CD4-positive, alpha-beta T cell treated with Interleukin-10 for 1 hour (primary cell): ENCODE results near the gene EMP3.
"Not testable (repeated sequence)": the region's sequence is repeated elsewhere in the genome, so short reads cannot be mapped to it uniquely, and the experiment has no call there.

Experiments
- DNase-seq: peaks from one replicate; pipeline ENCODE4 v3.0.0-alpha.2; 2020

Gene EMP3

GRCh38 chr19:48325265-48325910 is at the start of gene EMP3:
TSS of gene EMP3 (plus strand) at chr19:48325552. CDS start at chr19:48326845, 1,293 bp downstream.
- DNase-seq = peak; percentile 91

DNA sequence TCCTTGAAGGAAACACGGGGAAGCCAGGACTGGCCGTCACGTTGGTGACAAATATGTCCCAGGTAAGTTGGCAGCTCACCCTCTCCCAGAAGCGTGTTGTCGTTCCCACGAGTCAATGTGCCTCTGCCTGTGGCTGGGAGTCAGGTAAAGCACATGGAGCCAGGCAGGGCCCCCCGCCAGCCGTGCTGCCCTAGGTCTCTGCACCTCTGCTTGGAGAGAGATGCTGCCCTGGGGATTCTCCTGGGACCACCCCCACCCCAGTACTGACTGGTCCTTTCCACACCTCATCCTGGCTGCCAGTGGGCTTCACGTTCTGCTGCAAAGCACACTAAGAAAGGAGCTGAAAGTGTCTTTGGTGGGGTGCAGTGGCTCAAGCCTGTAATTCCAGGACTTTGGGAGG is 45.6 kb upstream of the EMP3 start:
- no peak for DNase-seq

GRCh38 chr19:48283908-48284307 is 41.4 kb upstream of the EMP3 start:
- no peak for DNase-seq

- no peak for DNase-seq
These were observed 40.5 kb upstream of the EMP3 start for GRCh38 chr19:48284896-48285295.

GRCh38 chr19:48287748-48288147 is 37.6 kb upstream of the EMP3 start:
- DNase-seq = no peak

DNA sequence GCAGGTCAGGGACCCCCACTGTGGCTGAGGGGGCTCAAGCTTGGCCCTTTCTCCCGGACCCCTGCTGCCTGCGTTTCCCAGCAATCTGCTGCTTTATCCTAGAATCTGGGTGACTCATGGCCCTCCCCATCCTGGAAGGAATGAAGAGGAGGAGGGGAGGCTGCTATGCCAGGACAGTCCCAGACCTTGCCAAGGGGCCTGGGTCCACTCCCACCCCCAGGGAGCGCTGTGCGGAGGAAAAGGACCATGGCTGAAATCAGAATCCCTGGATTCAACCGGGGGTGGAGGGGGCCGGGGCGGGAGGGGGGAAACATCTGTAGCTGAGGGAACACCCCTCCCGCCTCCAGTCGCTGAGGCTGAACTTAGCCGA is 35.0 kb upstream of the EMP3 start:
- DNase-seq = no peak

DNA sequence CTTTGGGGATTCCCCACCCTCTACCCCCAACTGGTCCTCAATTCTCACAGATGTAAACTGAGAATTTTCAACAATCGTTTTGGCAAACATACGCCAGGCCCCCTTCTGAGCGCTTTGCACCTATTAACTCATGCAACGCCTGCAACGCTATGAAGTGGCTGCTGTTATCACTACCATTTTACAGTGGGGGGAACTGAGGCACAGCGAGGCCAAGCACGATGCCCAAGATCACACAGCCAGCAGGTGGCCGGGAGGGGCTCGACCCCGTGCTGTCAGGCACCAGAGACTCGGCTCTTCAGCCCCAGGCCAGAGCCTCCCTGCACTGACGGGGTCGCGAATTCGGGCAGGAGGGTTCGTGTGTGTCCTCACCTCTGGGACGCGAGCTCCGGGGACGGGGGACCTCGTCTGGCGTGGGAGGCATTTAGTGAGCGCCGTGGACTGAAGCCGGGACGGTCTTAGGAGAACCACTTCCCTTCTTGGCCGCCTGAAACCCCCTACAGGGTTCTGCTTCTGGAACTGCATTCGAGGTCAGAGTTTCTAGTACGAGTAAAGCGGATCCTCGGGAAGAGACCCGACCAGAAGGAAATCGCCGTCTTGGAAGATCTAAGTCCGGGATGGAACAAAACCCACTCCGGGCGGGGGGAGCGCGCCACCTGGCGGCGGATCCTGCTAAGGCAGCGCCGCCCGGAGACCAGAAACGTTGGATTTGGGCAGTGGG is 34.4 kb upstream of the EMP3 start:
- DNase-seq = peak; percentile 57

DNA sequence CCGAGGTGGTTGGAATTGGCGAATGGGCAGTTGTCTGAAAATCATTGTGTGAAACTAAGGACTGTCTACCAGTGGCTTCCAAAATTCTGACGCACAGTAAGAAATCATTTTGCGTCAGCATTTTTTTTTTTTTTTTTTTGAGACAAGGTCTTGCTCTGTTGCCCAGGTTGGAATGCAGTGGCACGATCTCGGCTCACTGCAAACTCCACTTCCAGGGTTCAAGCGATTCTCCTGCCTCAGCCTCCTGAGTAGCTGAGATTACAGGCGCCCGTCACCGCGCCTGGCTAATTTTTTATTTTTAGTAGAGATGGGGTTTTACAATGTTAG is 33.9 kb upstream of the EMP3 start:
- not testable (repeated sequence) for DNase-seq

- DNase-seq = no peak
These were observed 32.6 kb upstream of the EMP3 start for GRCh38 chr19:48292798-48293197.

DNA sequence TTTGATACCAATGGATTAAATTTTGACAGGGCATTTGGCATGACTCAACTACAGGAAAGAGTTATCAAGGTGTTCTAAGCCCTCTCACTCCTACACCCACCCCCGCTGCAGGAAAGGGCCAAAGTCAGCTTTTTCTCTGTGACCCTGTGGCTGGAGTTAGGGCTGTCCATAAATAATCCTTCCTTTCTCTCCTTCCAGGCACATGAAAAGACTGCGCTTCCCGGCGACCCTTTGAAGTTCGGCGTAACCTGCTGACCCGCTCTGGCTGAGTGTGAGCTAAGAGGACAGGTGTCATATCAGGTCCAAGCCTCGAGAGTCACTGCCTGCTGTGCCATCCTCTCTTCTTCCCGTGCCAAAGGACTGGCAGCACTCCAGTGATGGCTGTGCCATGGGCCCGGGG is 29.9 kb upstream of the EMP3 start:
- DNase-seq = no peak

GRCh38 chr19:48296963-48297734 is 28.2 kb upstream of the EMP3 start:
- DNase-seq = no peak

DNA sequence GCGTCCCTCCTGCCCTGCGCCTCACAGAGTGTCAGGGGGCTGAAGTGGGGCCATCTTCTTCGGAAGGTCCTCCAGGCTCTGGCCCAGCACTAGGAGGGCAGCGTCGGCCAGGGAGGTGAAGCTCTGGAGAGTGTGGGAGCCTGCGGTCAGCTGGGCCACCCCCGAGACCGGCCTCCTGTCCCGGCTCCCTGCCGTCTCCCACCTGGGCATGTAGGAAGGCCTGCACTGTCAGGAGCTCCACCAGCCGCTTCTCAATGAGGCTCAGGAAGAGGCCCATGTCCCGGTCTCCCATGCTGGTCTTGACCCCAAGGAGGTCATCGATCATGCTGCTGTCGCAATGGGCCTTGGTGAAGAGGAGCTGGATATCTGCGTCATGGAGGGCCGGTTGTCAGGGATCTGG is 27.4 kb upstream of the EMP3 start:
- no peak for DNase-seq

DNA sequence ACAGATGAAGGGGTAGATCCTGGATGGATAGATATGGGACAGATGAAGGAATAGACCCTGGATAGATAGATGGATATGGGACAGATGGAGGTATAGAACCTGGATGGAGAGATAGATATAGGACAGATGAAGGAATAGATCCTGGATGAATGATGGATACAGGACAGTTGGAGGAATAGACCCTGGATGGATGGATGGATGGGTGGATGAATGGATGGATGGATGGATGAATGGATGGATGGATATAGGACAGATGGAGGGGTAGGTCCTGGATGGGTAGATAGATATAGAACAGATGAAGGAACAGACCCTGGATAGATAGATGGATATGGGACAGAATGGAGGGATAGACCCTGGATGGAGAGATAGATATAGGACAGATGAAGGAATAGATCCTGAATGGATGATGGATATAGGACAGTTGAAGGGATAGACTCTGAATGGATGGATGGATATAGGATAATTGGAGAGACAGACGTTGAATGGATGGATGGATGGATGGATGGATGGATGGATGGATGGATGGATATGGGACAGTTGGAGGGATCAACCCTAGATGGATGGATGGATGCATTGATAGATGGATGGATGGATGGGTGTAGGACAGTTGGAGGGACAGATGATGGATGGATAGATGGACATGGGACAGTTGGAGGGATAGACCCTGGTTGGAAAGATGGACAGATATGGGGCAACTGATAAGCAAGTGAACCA is 23.3 kb upstream of the EMP3 start:
- no peak for DNase-seq

DNA sequence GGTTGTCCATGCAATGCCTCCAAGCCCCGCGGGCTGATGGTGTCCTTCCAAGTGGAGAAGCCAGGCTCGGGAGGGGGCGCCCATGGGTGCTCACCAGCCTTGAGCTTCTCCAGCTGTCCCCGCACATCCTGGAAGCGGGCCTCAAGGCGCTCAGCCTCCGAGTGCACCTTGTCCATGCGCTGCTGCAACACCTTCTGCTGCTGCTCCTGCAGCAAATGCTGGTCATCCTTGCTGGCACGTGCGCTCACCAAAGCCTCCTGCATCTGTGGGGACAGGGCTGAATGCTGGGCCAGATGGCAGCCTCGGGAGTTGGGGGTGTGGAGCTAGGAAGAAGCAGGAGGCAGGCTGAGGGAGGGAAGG is 22.8 kb upstream of the EMP3 start:
- no peak for DNase-seq

DNA sequence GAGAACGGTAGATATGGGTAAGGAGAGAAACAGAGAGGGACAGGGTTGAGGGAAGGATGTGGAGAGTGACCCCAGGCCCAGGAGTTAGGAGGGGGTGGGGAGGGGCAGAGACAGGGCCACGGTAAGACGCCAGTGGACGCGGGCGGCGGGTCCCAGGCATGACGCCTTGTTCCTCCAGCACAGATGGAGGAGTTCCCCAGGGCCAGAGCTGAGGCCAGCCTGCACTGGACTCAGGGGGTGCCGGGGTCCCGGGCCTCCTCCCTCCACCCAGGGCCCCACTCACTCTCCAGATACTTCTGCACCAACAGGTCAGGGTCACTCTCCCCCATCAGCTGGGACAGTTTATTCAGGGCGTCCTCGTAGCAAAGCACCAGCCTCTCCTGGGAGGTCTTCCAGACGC is 22.0 kb upstream of the EMP3 start:
- DNase-seq = no peak

DNA sequence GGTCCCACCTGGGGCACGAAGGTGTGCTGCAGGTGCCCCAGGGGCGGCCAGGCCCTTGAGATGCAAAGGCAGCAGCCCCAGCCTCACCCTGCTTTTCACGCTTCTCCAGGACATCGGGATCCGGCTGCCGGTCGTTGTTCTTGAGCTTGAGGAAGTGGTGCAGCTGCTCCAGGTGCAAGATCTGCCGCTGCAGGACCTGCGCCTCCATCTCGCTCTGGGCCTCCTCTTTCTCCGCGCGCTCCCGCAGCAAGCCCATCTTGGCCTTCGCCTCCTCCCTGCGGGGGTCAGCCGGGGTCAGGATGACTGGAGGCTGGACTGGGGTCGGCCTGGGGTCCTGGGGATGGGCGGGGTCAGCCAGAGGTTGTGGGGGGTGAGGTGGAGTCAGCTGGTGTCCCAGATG is 21.5 kb upstream of the EMP3 start:
- DNase-seq = no peak

- no peak for DNase-seq
These were observed 16.4 kb upstream of the EMP3 start for GRCh38 chr19:48308631-48309586.

- DNase-seq = not testable (repeated sequence)
These were observed 15.6 kb upstream of the EMP3 start for GRCh38 chr19:48309731-48310130.

DNA sequence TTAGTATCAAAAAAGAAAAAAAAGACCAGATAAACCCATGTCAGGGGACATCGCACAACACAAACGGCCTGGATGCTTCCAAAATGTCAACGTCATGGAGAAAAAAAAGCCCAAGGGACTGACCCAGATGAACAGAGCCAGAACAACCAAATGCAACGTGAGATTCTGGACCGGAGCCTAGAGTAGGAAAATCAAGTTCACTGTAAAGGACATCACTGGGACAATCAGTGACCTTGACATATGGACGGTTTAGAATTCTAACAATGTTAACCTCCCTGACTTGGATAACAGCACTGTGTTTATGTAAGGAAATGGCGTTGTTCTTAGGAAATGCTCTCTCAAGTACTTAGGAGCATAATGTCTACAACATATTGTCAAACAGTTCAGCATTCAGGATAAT is 15.1 kb upstream of the EMP3 start:
- DNase-seq = no peak

- DNase-seq = no peak
These were observed 14.0 kb upstream of the EMP3 start for GRCh38 chr19:48311384-48311783.

DNA sequence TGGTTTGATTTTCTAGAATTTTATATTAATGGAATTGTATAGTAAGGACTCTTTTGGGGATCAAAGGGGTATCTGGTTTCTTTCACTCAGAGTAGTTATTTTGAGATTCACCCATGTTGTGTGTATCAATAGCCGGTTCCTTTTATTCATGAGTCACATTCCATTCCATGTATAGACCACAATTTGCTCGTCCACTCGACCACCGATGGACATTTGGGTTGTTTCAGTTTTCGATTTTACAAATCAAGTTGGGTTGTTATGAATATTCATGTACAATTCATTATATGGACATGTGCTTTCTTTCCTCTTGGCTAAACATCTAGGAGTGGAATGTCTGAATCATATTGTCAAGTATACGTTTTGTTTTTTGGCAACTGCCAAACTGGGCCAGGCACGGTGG is 9.6 kb upstream of the EMP3 start:
- no peak for DNase-seq

GRCh38 chr19:48317708-48317960 is 7.7 kb upstream of the EMP3 start:
- not testable (repeated sequence) for DNase-seq
